SK-N-SH treated with all-trans-retinoic acid at 6 μM for 48 hours (cell line): ENCODE data around the gene ADCY1.

Experiments used
- ATAC-seq: fragments of 200-7000 bp; cut with Tn5 transposase; 3 replicates; pipeline ENCODE4 v1.9.1; 2020; ENCODE audit warnings: mild to moderate bottlenecking, moderate library complexity
- ARNTL ChIP-seq: fragments of 450-650 bp; formaldehyde crosslinking; IDR thresholded peaks from 2 replicates; pipeline ENCODE4 v1.5.0; 2020; ENCODE audit warnings: low read depth, mild to moderate bottlenecking, moderate library complexity, borderline replicate concordance
- BACH2 ChIP-seq: fragments of 250-450 bp; sonication (Bioruptor Pico); IDR thresholded peaks from 2 replicates; pipeline ENCODE4 v1.9.0; 2021; ENCODE audit warnings: mild to moderate bottlenecking, borderline replicate concordance
- CREB5 ChIP-seq: fragments of 250-450 bp; sonication (Bioruptor Pico); IDR thresholded peaks from 2 replicates; pipeline ENCODE4 v1.5.1; 2020; ENCODE audit warnings: low read depth, mild to moderate bottlenecking, moderate library complexity
- CSDC2 ChIP-seq: fragments of 250-450 bp; sonication (Bioruptor Pico); IDR thresholded peaks from 2 replicates; pipeline ENCODE4 v1.5.0; 2020; ENCODE audit warnings: mild to moderate bottlenecking, moderate library complexity
- CSRNP3 ChIP-seq: fragments of 250-450 bp; sonication (Bioruptor Pico); IDR thresholded peaks from 2 replicates; pipeline ENCODE4 v1.5.1; 2021; ENCODE audit warnings: mild to moderate bottlenecking, moderate library complexity
- ESRRG ChIP-seq: fragments of 250-450 bp; sonication (Bioruptor Pico); IDR thresholded peaks from 2 replicates; pipeline ENCODE4 v1.6.1; 2021; ENCODE audit warnings: mild to moderate bottlenecking
- GLIS3 ChIP-seq: fragments of 250-450 bp; sonication (Bioruptor Pico); IDR thresholded peaks from 2 replicates; pipeline ENCODE4 v1.5.0; 2020; ENCODE audit warnings: mild to moderate bottlenecking, moderate library complexity
- ISL1 ChIP-seq: fragments of 250-450 bp; sonication (Bioruptor Pico); IDR thresholded peaks from 2 replicates; pipeline ENCODE4 v2.1.2; 2022; ENCODE audit warnings: mild to moderate bottlenecking, moderate library complexity
- OSR1 ChIP-seq: fragments of 250-450 bp; sonication (Bioruptor Pico); IDR thresholded peaks from 2 replicates; pipeline ENCODE4 v1.8.0; 2022; ENCODE audit warnings: moderate library complexity, mild to moderate bottlenecking, inconsistent platforms
- PATZ1 ChIP-seq: fragments of 250-450 bp; sonication (Bioruptor Pico); IDR thresholded peaks from 2 replicates; pipeline ENCODE4 v1.8.0; 2020; ENCODE audit warnings: mild to moderate bottlenecking, moderate library complexity, borderline replicate concordance
- POU6F1 ChIP-seq: fragments of 250-450 bp; sonication (Bioruptor Pico); IDR thresholded peaks from 2 replicates; pipeline ENCODE4 v1.8.0; 2021; ENCODE audit warnings: low read depth, mild to moderate bottlenecking, moderate library complexity, borderline replicate concordance
- PPARA ChIP-seq: fragments of 250-450 bp; sonication (Bioruptor Pico); IDR thresholded peaks from 2 replicates; pipeline ENCODE4 v1.5.0; 2020; ENCODE audit warnings: mild to moderate bottlenecking, borderline replicate concordance
- RARB ChIP-seq: fragments of 250-450 bp; sonication (Bioruptor Pico); IDR thresholded peaks from 2 replicates; pipeline ENCODE4 v1.8.0; 2021; ENCODE audit warnings: mild to moderate bottlenecking, moderate library complexity
- SNAI2 ChIP-seq: fragments of 250-450 bp; sonication (Bioruptor Pico); IDR thresholded peaks from 2 replicates; pipeline ENCODE4 v1.5.0; 2020; ENCODE audit warnings: mild to moderate bottlenecking, moderate library complexity
- TCF4 ChIP-seq: fragments of 250-450 bp; sonication (Bioruptor Pico); IDR thresholded peaks from 2 replicates; pipeline ENCODE4 v1.8.0; 2021; ENCODE audit warnings: mild to moderate bottlenecking, moderate library complexity, borderline replicate concordance
- TOX ChIP-seq: fragments of 250-450 bp; sonication (Bioruptor Pico); IDR thresholded peaks from 2 replicates; pipeline ENCODE4 v1.8.0; 2021; ENCODE audit warnings: mild to moderate bottlenecking, moderate library complexity, borderline replicate concordance
- ZC3H10 ChIP-seq: fragments of 250-450 bp; sonication (Bioruptor Pico); IDR thresholded peaks from 2 replicates; pipeline ENCODE4 v1.5.1; 2021; ENCODE audit warnings: mild to moderate bottlenecking, moderate library complexity
- ZFP3 ChIP-seq: fragments of 250-450 bp; sonication (Bioruptor Pico); IDR thresholded peaks from 2 replicates; pipeline ENCODE4 v1.5.0; 2020; ENCODE audit warnings: mild to moderate bottlenecking, moderate library complexity
- ZFP30 ChIP-seq: fragments of 450-650 bp; formaldehyde crosslinking; IDR thresholded peaks from 2 replicates; pipeline ENCODE4 v1.5.0; 2022; ENCODE audit warnings: mild to moderate bottlenecking, moderate library complexity
- ZNF70 ChIP-seq: fragments of 450-650 bp; formaldehyde crosslinking; IDR thresholded peaks from 2 replicates; pipeline ENCODE4 v1.5.0; 2020; ENCODE audit warnings: mild to moderate bottlenecking, moderate library complexity
- ZNF8 ChIP-seq: fragments of 450-650 bp; formaldehyde crosslinking; IDR thresholded peaks from 2 replicates; pipeline ENCODE4 v1.5.0; 2020; ENCODE audit warnings: mild to moderate bottlenecking, moderate library complexity
- TF ChIP-seq, protein P1 (sequence below): fragments of 250-450 bp; sonication (Bioruptor Pico); IDR thresholded peaks from 2 replicates; pipeline ENCODE4 v1.5.0; 2020; ENCODE audit warnings: mild to moderate bottlenecking, moderate library complexity

ADCY1 gene

DNA sequence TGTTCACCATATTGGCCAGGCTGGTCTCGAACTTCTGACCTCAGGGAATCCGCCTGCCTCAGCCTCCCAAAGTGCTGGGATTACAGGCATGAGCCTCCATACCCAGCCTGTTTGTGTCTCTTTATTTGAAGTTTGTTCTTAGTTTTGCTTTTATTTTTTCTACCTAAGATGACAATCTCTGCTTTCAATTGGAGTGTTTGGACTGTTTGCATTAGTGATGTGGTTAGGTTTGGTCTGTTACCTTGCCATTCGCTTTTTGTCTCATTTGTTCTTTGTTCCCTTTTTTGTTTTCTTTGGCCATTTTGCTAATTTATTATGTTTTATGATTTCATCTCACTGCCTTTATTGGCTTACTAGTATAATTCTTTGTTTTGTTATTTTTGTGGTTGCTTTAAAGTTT, 62.6 kb downstream of the ADCY1 start:
- no peak for ATAC-seq
- TF ChIP-seq TOX (CRISPR knock-in tag) (no peak), PATZ1 (CRISPR knock-in tag) (no peak), SNAI2 (CRISPR knock-in tag) (no peak), ZNF8 (CRISPR knock-in tag) (no peak), CSDC2 (CRISPR knock-in tag) (no peak), OSR1 (CRISPR knock-in tag) (no peak), CSRNP3 (CRISPR knock-in tag) (no peak), ZNF70 (CRISPR knock-in tag) (no peak), TCF4 (no peak), RARB (CRISPR knock-in tag) (no peak), POU6F1 (CRISPR knock-in tag) (no peak)
- TF ChIP-seq, protein P1, sequence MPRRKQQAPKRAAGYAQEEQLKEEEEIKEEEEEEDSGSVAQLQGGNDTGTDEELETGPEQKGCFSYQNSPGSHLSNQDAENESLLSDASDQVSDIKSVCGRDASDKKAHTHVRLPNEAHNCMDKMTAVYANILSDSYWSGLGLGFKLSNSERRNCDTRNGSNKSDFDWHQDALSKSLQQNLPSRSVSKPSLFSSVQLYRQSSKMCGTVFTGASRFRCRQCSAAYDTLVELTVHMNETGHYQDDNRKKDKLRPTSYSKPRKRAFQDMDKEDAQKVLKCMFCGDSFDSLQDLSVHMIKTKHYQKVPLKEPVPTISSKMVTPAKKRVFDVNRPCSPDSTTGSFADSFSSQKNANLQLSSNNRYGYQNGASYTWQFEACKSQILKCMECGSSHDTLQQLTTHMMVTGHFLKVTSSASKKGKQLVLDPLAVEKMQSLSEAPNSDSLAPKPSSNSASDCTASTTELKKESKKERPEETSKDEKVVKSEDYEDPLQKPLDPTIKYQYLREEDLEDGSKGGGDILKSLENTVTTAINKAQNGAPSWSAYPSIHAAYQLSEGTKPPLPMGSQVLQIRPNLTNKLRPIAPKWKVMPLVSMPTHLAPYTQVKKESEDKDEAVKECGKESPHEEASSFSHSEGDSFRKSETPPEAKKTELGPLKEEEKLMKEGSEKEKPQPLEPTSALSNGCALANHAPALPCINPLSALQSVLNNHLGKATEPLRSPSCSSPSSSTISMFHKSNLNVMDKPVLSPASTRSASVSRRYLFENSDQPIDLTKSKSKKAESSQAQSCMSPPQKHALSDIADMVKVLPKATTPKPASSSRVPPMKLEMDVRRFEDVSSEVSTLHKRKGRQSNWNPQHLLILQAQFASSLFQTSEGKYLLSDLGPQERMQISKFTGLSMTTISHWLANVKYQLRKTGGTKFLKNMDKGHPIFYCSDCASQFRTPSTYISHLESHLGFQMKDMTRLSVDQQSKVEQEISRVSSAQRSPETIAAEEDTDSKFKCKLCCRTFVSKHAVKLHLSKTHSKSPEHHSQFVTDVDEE (CRISPR knock-in tag), result no peak

GRCh38 chr7:45638916-45639315, 64.7 kb downstream of the ADCY1 start:
- no peak for TF ChIP-seq ZNF70 (CRISPR knock-in tag)
- TF ChIP-seq ISL1 (CRISPR knock-in tag), result no peak
- TF ChIP-seq GLIS3 (CRISPR knock-in tag), result no peak
- TF ChIP-seq BACH2 (CRISPR knock-in tag), result no peak
- no peak for TF ChIP-seq ZFP3 (CRISPR knock-in tag)
- no peak for TF ChIP-seq ZNF8 (CRISPR knock-in tag)
- TF ChIP-seq ZFP30 (CRISPR knock-in tag), result no peak
- no peak for TF ChIP-seq PATZ1 (CRISPR knock-in tag)
- TF ChIP-seq TOX (CRISPR knock-in tag), result no peak
- TF ChIP-seq, protein P1 (CRISPR knock-in tag), result no peak
- no peak for TF ChIP-seq RARB (CRISPR knock-in tag)
- no peak for TF ChIP-seq ESRRG (CRISPR knock-in tag)
- TF ChIP-seq ARNTL (CRISPR knock-in tag), result no peak
- no peak for TF ChIP-seq CREB5 (CRISPR knock-in tag)
- TF ChIP-seq ZC3H10, result no peak
- no peak for TF ChIP-seq OSR1 (CRISPR knock-in tag)
- no peak for TF ChIP-seq CSRNP3 (CRISPR knock-in tag)
- no peak for TF ChIP-seq SNAI2 (CRISPR knock-in tag)
- no peak for TF ChIP-seq PPARA (CRISPR knock-in tag)
- TF ChIP-seq, all 23 proteins: peak for 0
- ATAC-seq, result no peak
